DOHH2 (cell line): ENCODE measurements around the gene CAPZA1.

Experiments used
- H3F3A ChIP-seq: fragments of 200-600 bp; sonication (generic), shearing (Covaris generic); 2 replicates; pipeline ENCODE4 v1.6.0; 2016; ENCODE audit warnings: antibody characterized with exemption, mild to moderate bottlenecking; ENCODE audit not compliant: control insufficient read depth, insufficient read depth
- H3K27ac ChIP-seq: fragments of 200-600 bp; sonication (generic); 2 replicates; pipeline ENCODE4 v1.5.1; 2014; ENCODE audit warnings: low read depth, mild to moderate bottlenecking, low read length, moderate library complexity
- H3K27me3 ChIP-seq: fragments of 200-600 bp; sonication (generic); 2 replicates; pipeline ENCODE4 v1.6.1; 2014; ENCODE audit warnings: mild to moderate bottlenecking, low read length, mixed read lengths; ENCODE audit not compliant: control insufficient read depth
- H3K36me3 ChIP-seq: fragments of 200-600 bp; sonication (generic); 2 replicates; pipeline ENCODE4 v1.6.1; 2014; ENCODE audit warnings: mild to moderate bottlenecking, low read length, moderate library complexity, mixed read lengths; ENCODE audit not compliant: control insufficient read depth
- H3K4me1 ChIP-seq: fragments of 200-600 bp; sonication (generic); 2 replicates; pipeline ENCODE4 v1.6.1; 2014; ENCODE audit warnings: mild to moderate bottlenecking, low read length, mixed read lengths; ENCODE audit not compliant: control insufficient read depth
- H3K4me2 ChIP-seq: fragments of 200-600 bp; sonication (generic); 2 replicates; pipeline ENCODE4 v1.6.0; 2014; ENCODE audit warnings: mild to moderate bottlenecking, low read length, moderate library complexity
- H3K4me3 ChIP-seq: fragments of 200-600 bp; sonication (generic); 2 replicates; pipeline ENCODE4 v1.5.1; 2014; ENCODE audit warnings: mild to moderate bottlenecking, low read length, mixed read lengths
- H3K79me2 ChIP-seq: fragments of 200-600 bp; sonication (generic); 2 replicates; pipeline ENCODE4 v1.6.1; 2014; ENCODE audit warnings: mild to moderate bottlenecking, low read length, mixed read lengths; ENCODE audit not compliant: control insufficient read depth
- H3K9me2 ChIP-seq: fragments of 200-600 bp; sonication (generic); replicated peaks from 2 replicates; pipeline ENCODE4 v1.6.1; 2014; ENCODE audit warnings: mild to moderate bottlenecking, low read length, mixed read lengths; ENCODE audit not compliant: control insufficient read depth
- H3K9me3 ChIP-seq: fragments of 200-600 bp; sonication (generic); 2 replicates; pipeline ENCODE4 v1.6.1; 2014; ENCODE audit warnings: antibody characterized with exemption, low read length, mixed read lengths; ENCODE audit not compliant: control insufficient read depth, insufficient read depth
- H4K20me1 ChIP-seq: fragments of 200-600 bp; sonication (generic); 2 replicates; pipeline ENCODE4 v1.6.0; 2014; ENCODE audit warnings: low read depth, mild to moderate bottlenecking, antibody characterized with exemption, low read length, moderate library complexity; ENCODE audit not compliant: control insufficient read depth, insufficient read depth
- CTCF ChIP-seq: fragments of 200-600 bp; sonication (generic); IDR thresholded peaks from one replicate; pipeline ENCODE4 v1.5.1; 2014; ENCODE audit warnings: antibody characterized with exemption, mild to moderate bottlenecking, low read depth, low read length; ENCODE audit not compliant: poor library complexity, severe bottlenecking
- EZH2phosphoT487 ChIP-seq: fragments of 200-600 bp; sonication (generic); IDR thresholded peaks from 2 replicates; pipeline ENCODE4 v1.6.1; 2017; ENCODE audit warnings: borderline replicate concordance, mild to moderate bottlenecking, antibody characterized with exemption, low read length, moderate library complexity, mixed read lengths

Gene CAPZA1

GRCh38 chr1:112695276-112695675 lies 75.6 kb downstream of the CAPZA1 start:
- Histone ChIP-seq H3K9me2 (no peaks in the 10 kb centered on the region), H3K27ac (no peak overlapping the region), H3K4me1 (peaks cover 12% of the 10 kb centered on the region), H4K20me1 (no peaks in the 10 kb centered on the region), H3K27me3 (no peaks in the 10 kb centered on the region), H3F3A (no peaks in the 10 kb centered on the region), H3K9me3 (no peaks in the 10 kb centered on the region), H3K4me2 (no peak overlapping the region), H3K4me3 (no peak overlapping the region), H3K79me2 (no peaks in the 10 kb centered on the region), H3K36me3 (no peaks in the 10 kb centered on the region)
- TF ChIP-seq CTCF, result no peak

GRCh38 chr1:112696578-112697314 lies 77.1 kb downstream of the CAPZA1 start:
- no peak overlapping the region for H3K4me3 ChIP-seq
- no peaks in the 10 kb centered on the region for H3F3A ChIP-seq
- no peaks in the 10 kb centered on the region for H3K27me3 ChIP-seq
- no peak overlapping the region for H3K4me2 ChIP-seq
- no peaks in the 10 kb centered on the region for H3K9me3 ChIP-seq
- H3K36me3 ChIP-seq, result no peaks in the 10 kb centered on the region
- TF ChIP-seq EZH2phosphoT487 (no peak), CTCF (no peak)
- no peaks in the 10 kb centered on the region for H3K9me2 ChIP-seq
- no peak overlapping the region for H3K27ac ChIP-seq
- peaks cover 27% of the 10 kb centered on the region for H3K4me1 ChIP-seq
- H4K20me1 ChIP-seq, result no peaks in the 10 kb centered on the region
- no peaks in the 10 kb centered on the region for H3K79me2 ChIP-seq

GRCh38 chr1:112697781-112698201 lies 78.2 kb downstream of the CAPZA1 start:
- TF ChIP-seq EZH2phosphoT487 (no peak), CTCF (no peak)
- Histone ChIP-seq H3K4me3 (no peak overlapping the region), H3K27ac (no peak overlapping the region), H3F3A (no peaks in the 10 kb centered on the region), H3K36me3 (no peaks in the 10 kb centered on the region), H3K9me3 (no peaks in the 10 kb centered on the region), H3K4me2 (no peak overlapping the region), H3K4me1 (peaks cover 27% of the 10 kb centered on the region), H3K9me2 (no peaks in the 10 kb centered on the region), H3K27me3 (no peaks in the 10 kb centered on the region), H4K20me1 (no peaks in the 10 kb centered on the region), H3K79me2 (no peaks in the 10 kb centered on the region)
